NCI-H510A (cell line): ENCODE measurements around the gene GRIK4.

ENCODE experiments used
- DNase-seq: peaks from one replicate; lab custom pipeline; 2025; lab: John Stamatoyannopoulos, UW

GRIK4 gene

GRCh38 chr11:120814531-120815318 is 303.2 kb downstream of the GRIK4 start:
- no peak for DNase-seq

GRCh38 chr11:120815319-120816100 is 304.0 kb downstream of the GRIK4 start:
- no peak for DNase-seq

GRCh38 chr11:120816176-120816575 is 304.6 kb downstream of the GRIK4 start:
- DNase-seq, result no peak

GRCh38 chr11:120816711-120817110 is 305.2 kb downstream of the GRIK4 start:
- DNase-seq, result no peak

- no peak for DNase-seq
Measured at GRCh38 chr11:120817158-120817557, 305.6 kb downstream of the GRIK4 start.

- DNase-seq, result no peak
Measured at GRCh38 chr11:120818097-120818496, 306.5 kb downstream of the GRIK4 start.

- DNase-seq, result no peak
Measured at GRCh38 chr11:120819003-120819402, 307.5 kb downstream of the GRIK4 start.

- no peak for DNase-seq
Measured at GRCh38 chr11:120819437-120820365, 308.2 kb downstream of the GRIK4 start.

- DNase-seq, result no peak
Measured at GRCh38 chr11:120823159-120823558, 311.6 kb downstream of the GRIK4 start.

- DNase-seq, result no peak
Measured at GRCh38 chr11:120824242-120824641, 312.7 kb downstream of the GRIK4 start.

GRCh38 chr11:120827198-120827597 is 315.6 kb downstream of the GRIK4 start:
- no peak for DNase-seq

GRCh38 chr11:120827820-120828219 is 316.3 kb downstream of the GRIK4 start:
- DNase-seq, result no peak

GRCh38 chr11:120828847-120829246 is 317.3 kb downstream of the GRIK4 start:
- DNase-seq, result no peak

GRCh38 chr11:120830085-120830620 is 318.6 kb downstream of the GRIK4 start:
- no peak for DNase-seq

- DNase-seq, result no peak
Measured at GRCh38 chr11:120832481-120833238, 321.1 kb downstream of the GRIK4 start.

- no peak for DNase-seq
Measured at GRCh38 chr11:120834686-120835210, 323.2 kb downstream of the GRIK4 start.

GRCh38 chr11:120835601-120836228 is 324.2 kb downstream of the GRIK4 start:
- no peak for DNase-seq

- no peak for DNase-seq
Measured at GRCh38 chr11:120837696-120838095, 326.1 kb downstream of the GRIK4 start.

- no peak for DNase-seq
Measured at GRCh38 chr11:120839201-120839600, 327.7 kb downstream of the GRIK4 start.

- no peak for DNase-seq
Measured at GRCh38 chr11:120839846-120840402, 328.4 kb downstream of the GRIK4 start.
